Measurements from ENCODE around the gene FGR.

Gene FGR

GRCh38 chr1:27585684-27586083 lies 49.3 kb downstream of the FGR start:
- no peak for DNase-seq (ENCODE audit: low spot score)

- DNase-seq (ENCODE audit: low spot score): no peak
Observed at GRCh38 chr1:27584453-27584852, 50.5 kb downstream of the FGR start.

- no peak for DNase-seq (ENCODE audit: low spot score)
Observed at GRCh38 chr1:27583479-27583878, 51.5 kb downstream of the FGR start.

GRCh38 chr1:27581823-27582243 lies 53.2 kb downstream of the FGR start:
- DNase-seq (ENCODE audit: low spot score): no peak

- no peak for DNase-seq (ENCODE audit: low spot score)
Observed at GRCh38 chr1:27577504-27578188, 57.3 kb downstream of the FGR start.

GRCh38 chr1:27576806-27577227 lies 58.2 kb downstream of the FGR start:
- no peak for DNase-seq (ENCODE audit: low spot score)

- no peak for DNase-seq (ENCODE audit: low spot score)
Observed at GRCh38 chr1:27575840-27576331, 59.1 kb downstream of the FGR start.

- no peak for DNase-seq (ENCODE audit: low spot score)
Observed at GRCh38 chr1:27574871-27575831, 59.8 kb downstream of the FGR start.

- DNase-seq (ENCODE audit: low spot score): no peak
Observed at GRCh38 chr1:27574001-27574781, 60.8 kb downstream of the FGR start.

GRCh38 chr1:27572679-27573426 lies 62.1 kb downstream of the FGR start:
- DNase-seq (ENCODE audit: low spot score): no peak

GRCh38 chr1:27572019-27572678 lies 62.8 kb downstream of the FGR start:
- no peak for DNase-seq (ENCODE audit: low spot score)

- DNase-seq (ENCODE audit: low spot score): no peak
Observed at GRCh38 chr1:27571439-27572018, 63.5 kb downstream of the FGR start.

- no peak for DNase-seq (ENCODE audit: low spot score)
Observed at GRCh38 chr1:27570784-27571183, 64.2 kb downstream of the FGR start.

- no peak for DNase-seq (ENCODE audit: low spot score)
Observed at GRCh38 chr1:27570356-27570755, 64.6 kb downstream of the FGR start.

GRCh38 chr1:27569506-27570291 lies 65.3 kb downstream of the FGR start:
- no peak for DNase-seq (ENCODE audit: low spot score)

GRCh38 chr1:27569088-27569460 lies 65.9 kb downstream of the FGR start:
- DNase-seq (ENCODE audit: low spot score): no peak

- DNase-seq (ENCODE audit: low spot score): no peak
Observed at GRCh38 chr1:27568300-27569087, 66.5 kb downstream of the FGR start.

- no peak for DNase-seq (ENCODE audit: low spot score)
Observed at GRCh38 chr1:27567971-27568299, 67.0 kb downstream of the FGR start.

- no peak for DNase-seq (ENCODE audit: low spot score)
Observed at GRCh38 chr1:27567146-27567526, 67.8 kb downstream of the FGR start.

Measured in pons (tissue), 1 donor.